Measurements from ENCODE around the gene TEX35.
A peak's percentile ranks its signal among the peaks of the same experiment; 100 is the strongest.

TEX35 gene

GRCh38 chr1:178516110-178516509 is 3.2 kb downstream of the TEX35 start:
- no peak for DNase-seq (ENCODE audit: low read depth in 4 of 4, low spot score in 1 of 4)

GRCh38 chr1:178518894-178519293 is 6.0 kb downstream of the TEX35 start:
- no peak for DNase-seq (ENCODE audit: low read depth in 4 of 4, low spot score in 1 of 4)

- DNase-seq (ENCODE audit: low read depth in 4 of 4, low spot score in 1 of 4): no peak
Measured at GRCh38 chr1:178520803-178521202, 7.9 kb downstream of the TEX35 start.

- no peak for DNase-seq (ENCODE audit: low read depth in 4 of 4, low spot score in 1 of 4)
Measured at GRCh38 chr1:178521241-178521640, 8.3 kb downstream of the TEX35 start.

GRCh38 chr1:178527117-178527516 is 14.2 kb downstream of the TEX35 start:
- no peak for DNase-seq (ENCODE audit: low read depth in 4 of 4, low spot score in 1 of 4)

GRCh38 chr1:178528228-178528952 is 15.5 kb downstream of the TEX35 start:
- DNase-seq (ENCODE audit: low read depth in 4 of 4, low spot score in 1 of 4): no peak

GRCh38 chr1:178528953-178529335 is 16.0 kb downstream of the TEX35 start:
- DNase-seq (ENCODE audit: low read depth in 4 of 4, low spot score in 1 of 4): no peak

GRCh38 chr1:178529364-178530036 is 16.6 kb downstream of the TEX35 start:
- no peak for DNase-seq (ENCODE audit: low read depth in 4 of 4, low spot score in 1 of 4)

- no peak for DNase-seq (ENCODE audit: low read depth in 4 of 4, low spot score in 1 of 4)
Measured at GRCh38 chr1:178530037-178530402, 17.1 kb downstream of the TEX35 start.

- no peak for DNase-seq (ENCODE audit: low read depth in 4 of 4, low spot score in 1 of 4)
Measured at GRCh38 chr1:178530502-178530901, 17.6 kb downstream of the TEX35 start.

- DNase-seq (ENCODE audit: low read depth in 4 of 4, low spot score in 1 of 4): no peak
Measured at GRCh38 chr1:178531887-178532286, 19.0 kb downstream of the TEX35 start.

- DNase-seq (ENCODE audit: low read depth in 4 of 4, low spot score in 1 of 4): peak; percentile 56 to 67 (median 60)
Measured at GRCh38 chr1:178532392-178532791, 19.5 kb downstream of the TEX35 start.

GRCh38 chr1:178533121-178533946 is 20.4 kb downstream of the TEX35 start:
- DNase-seq (ENCODE audit: low read depth in 4 of 4, low spot score in 1 of 4): no peak

- DNase-seq (ENCODE audit: low read depth in 4 of 4, low spot score in 1 of 4): no peak
Measured at GRCh38 chr1:178534137-178534868, 21.4 kb downstream of the TEX35 start.

GRCh38 chr1:178536329-178536728 is 23.4 kb downstream of the TEX35 start:
- no peak for DNase-seq (ENCODE audit: low read depth in 4 of 4, low spot score in 1 of 4)

GRCh38 chr1:178536844-178537371 is 24.0 kb downstream of the TEX35 start:
- DNase-seq (ENCODE audit: low read depth in 4 of 4, low spot score in 1 of 4): no peak

- no peak for DNase-seq (ENCODE audit: low read depth in 4 of 4, low spot score in 1 of 4)
Measured at GRCh38 chr1:178537382-178538090, 24.6 kb downstream of the TEX35 start.

GRCh38 chr1:178538192-178538916 is 25.4 kb downstream of the TEX35 start:
- no peak for DNase-seq (ENCODE audit: low read depth in 4 of 4, low spot score in 1 of 4)

- DNase-seq (ENCODE audit: low read depth in 4 of 4, low spot score in 1 of 4): no peak
Measured at GRCh38 chr1:178539291-178539690, 26.4 kb downstream of the TEX35 start.

GRCh38 chr1:178540204-178540603 is 27.3 kb downstream of the TEX35 start:
- DNase-seq (ENCODE audit: low read depth in 4 of 4, low spot score in 1 of 4): no peak
